ENCODE data around the gene OR5AS1.

GRCh38 chr11:56013805-56014204, 13.6 kb upstream of the OR5AS1 start:
- TF ChIP-seq CTCF (IDR thresholded peaks at IDR 0.05; ENCODE audit: low read depth, low read length) (no peak), EZH2phosphoT487 (IDR thresholded peaks at IDR 0.05; ENCODE audit: low read depth) (no peak)
